Measurements from ENCODE around the gene BAZ2B. TPM values are rescaled to one million over a fixed set of nuclear protein-coding genes. Genes with fewer than 3 reads are reported as not detected.

Gene BAZ2B
- total and polyA plus RNA-seq, 9 of the 15 experiments (the other 6 are each of a cell fraction or from before 2014, with no cell fraction given), result 7.5 to 38.6 (median 19.8) TPM

- H3K9me3 ChIP-seq (replicated peaks; ENCODE audit: control insufficient read depth, insufficient read depth, low read depth, low read length), result no peaks in the 10 kb centered on the region
- H3K36me3 ChIP-seq (ENCODE audit: control insufficient read depth, insufficient read depth, low read length), result no peaks in the 10 kb centered on the region
- DNase-seq (ENCODE audit: extremely low read depth in 1 of 4, low spot score in 3 of 4) (no peak), ATAC-seq (no peak), FAIRE-seq (no peak)
- no peaks in the 10 kb centered on the region for H4K20me1 ChIP-seq (replicated peaks; ENCODE audit: control insufficient read depth, insufficient read depth, low read length)
- no peak overlapping the region for H3K27ac ChIP-seq (ENCODE audit: extremely low read depth, low read depth, low read length)
- BruUV-seq (replicated peaks), result no TSS peak
- TF ChIP-seq PHB (CRISPR knock-in tag; IDR thresholded peaks at IDR 0.05) (no peak), SMAD1 (IDR thresholded peaks at IDR 0.05; ENCODE audit: low read depth, low read length, partially characterized antibody) (no peak), SIN3B (IDR thresholded peaks at IDR 0.05; ENCODE audit: low read depth) (no peak), FOXK1 (CRISPR knock-in tag; IDR thresholded peaks at IDR 0.05; ENCODE audit: borderline replicate concordance) (no peak), POLR2AphosphoS5 (IDR thresholded peaks at IDR 0.05; ENCODE audit: control insufficient read depth, insufficient read depth, low read depth, low read length) (no peak), ZNF431 (CRISPR knock-in tag; IDR thresholded peaks at IDR 0.05) (no peak), SMARCA4 (IDR thresholded peaks at IDR 0.05) (no peak), ZNF24 (IDR thresholded peaks at IDR 0.05) (no peak), ZNF197 (CRISPR knock-in tag; IDR thresholded peaks at IDR 0.05; ENCODE audit: low read depth) (no peak), NFXL1 (CRISPR knock-in tag; IDR thresholded peaks at IDR 0.05) (no peak), ZNF165 (CRISPR knock-in tag; IDR thresholded peaks at IDR 0.05; ENCODE audit: borderline replicate concordance) (no peak), TFAM (CRISPR knock-in tag; conservative IDR thresholded peaks at IDR 0.05) (no peak), TAF7 (tag; IDR thresholded peaks at IDR 0.05) (no peak), ZNF212 (CRISPR knock-in tag; IDR thresholded peaks at IDR 0.05) (no peak), STAT5B (CRISPR knock-in tag; IDR thresholded peaks at IDR 0.05) (no peak), CBFA2T2 (conservative IDR thresholded peaks at IDR 0.05) (no peak), POLR2B (IDR thresholded peaks at IDR 0.05; ENCODE audit: low read depth, partially characterized antibody) (no peak), SIN3A (IDR thresholded peaks at IDR 0.05; ENCODE audit: borderline replicate concordance in 2 of 2, control insufficient read depth in 1 of 2, low read depth in 2 of 2, low read length in 2 of 2) (no peak)
- TF ChIP-seq, protein P1, sequence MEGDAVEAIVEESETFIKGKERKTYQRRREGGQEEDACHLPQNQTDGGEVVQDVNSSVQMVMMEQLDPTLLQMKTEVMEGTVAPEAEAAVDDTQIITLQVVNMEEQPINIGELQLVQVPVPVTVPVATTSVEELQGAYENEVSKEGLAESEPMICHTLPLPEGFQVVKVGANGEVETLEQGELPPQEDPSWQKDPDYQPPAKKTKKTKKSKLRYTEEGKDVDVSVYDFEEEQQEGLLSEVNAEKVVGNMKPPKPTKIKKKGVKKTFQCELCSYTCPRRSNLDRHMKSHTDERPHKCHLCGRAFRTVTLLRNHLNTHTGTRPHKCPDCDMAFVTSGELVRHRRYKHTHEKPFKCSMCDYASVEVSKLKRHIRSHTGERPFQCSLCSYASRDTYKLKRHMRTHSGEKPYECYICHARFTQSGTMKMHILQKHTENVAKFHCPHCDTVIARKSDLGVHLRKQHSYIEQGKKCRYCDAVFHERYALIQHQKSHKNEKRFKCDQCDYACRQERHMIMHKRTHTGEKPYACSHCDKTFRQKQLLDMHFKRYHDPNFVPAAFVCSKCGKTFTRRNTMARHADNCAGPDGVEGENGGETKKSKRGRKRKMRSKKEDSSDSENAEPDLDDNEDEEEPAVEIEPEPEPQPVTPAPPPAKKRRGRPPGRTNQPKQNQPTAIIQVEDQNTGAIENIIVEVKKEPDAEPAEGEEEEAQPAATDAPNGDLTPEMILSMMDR (IDR thresholded peaks at IDR 0.05 in 2 of 3, conservative IDR thresholded peaks at IDR 0.05 in 1 of 3; ENCODE audit: insufficient read depth in 2 of 3, low read depth in 1 of 3, low read length in 3 of 3), result no peak
- H3K9ac ChIP-seq (ENCODE audit: insufficient read depth in 1 of 2, low read depth in 2 of 2, low read length in 2 of 2), result no peak overlapping the region
- intact Hi-C loops (cut with micrococcal nuclease), result no loop called here
- H3K4me2 ChIP-seq (ENCODE audit: insufficient read depth, low read length), result no peak overlapping the region
- no peaks in the 10 kb centered on the region for H3K79me2 ChIP-seq (ENCODE audit: control insufficient read depth, insufficient read depth, low read length)
- WGBS (ENCODE audit: insufficient coverage, low coverage, missing lambda C conversion rate), result 42% methylated on average over 3 of the region's 3 CpGs
- CTCF ChIA-PET (ENCODE audit: low intra/inter-chr PET ratio), result no interaction called here
- no peak overlapping the region for H2AFZ ChIP-seq (ENCODE audit: low read depth, low read length)
- in situ Hi-C loops (cut with MboI), result no loop called here
- H3K27me3 ChIP-seq (ENCODE audit: control insufficient read depth in 2 of 2, insufficient read depth in 2 of 2, low read length in 2 of 2), result no peaks in the 10 kb centered on the region
- POLR2A ChIA-PET, result interaction anchor here (1.3 kb wide), 1 partner anchor 9 kb away, joined by 3 read pairs; no protein-coding TSS in a partner anchor
- H3K4me1 ChIP-seq (replicated peaks in 1 of 2; ENCODE audit: control insufficient read depth in 2 of 2, insufficient read depth in 2 of 2, low read length in 2 of 2), result no peaks in the 10 kb centered on the region
- no peaks in the 10 kb centered on the region for H3K9me1 ChIP-seq (ENCODE audit: control insufficient read depth, insufficient read depth, low read length)
- no peak overlapping the region for H3K4me3 ChIP-seq
Measured at GRCh38 chr2:159317392-159318088, 298.8 kb downstream of the BAZ2B start.

All from K562 (cell line).